ENCODE measurements around the gene CTCF. TPM values are rescaled to one million over a fixed set of nuclear protein-coding genes. Genes with fewer than 3 reads are reported as not detected.

The CTCF gene
- total RNA-seq, 1 experiment from 2014 or later = 33.1 TPM

DNA sequence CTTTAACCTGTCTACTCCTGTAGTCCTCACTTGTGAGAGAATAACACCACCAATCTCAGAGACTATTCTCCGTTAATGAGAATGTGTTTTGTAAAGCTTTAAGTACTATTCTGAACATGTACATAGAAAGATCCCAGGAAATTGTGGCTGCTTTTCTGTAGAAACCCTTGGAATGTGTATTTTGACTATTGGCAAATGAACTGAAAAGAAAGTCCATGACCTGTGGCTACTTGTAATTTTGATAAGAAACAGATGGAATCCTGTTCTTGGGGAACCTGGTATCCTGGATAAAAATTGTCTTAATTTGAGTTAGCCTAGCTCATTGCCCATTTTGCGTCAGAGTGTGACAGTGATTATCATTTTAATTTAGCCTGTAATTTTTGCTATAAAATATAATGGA is 9.1 kb downstream of the CTCF start:
- CTCF ChIA-PET = no interaction called here
- intact Hi-C loops (cut with micrococcal nuclease; ENCODE audit: unreplicated experiment) = no loop called here
- in situ Hi-C loops (cut with HindIII; ENCODE audit: low pct_unique_long_range_greater_than_20kb, low sequenced_read_pairs) = no loop called here
- DNase-seq (ENCODE audit: low read depth, low spot score) (no peak), ATAC-seq (no peak)
- POLR2A ChIA-PET = no interaction called here
- no TSS peak for BruUV-seq (replicated peaks)
- Histone ChIP-seq H3K36me3 (ENCODE audit: control insufficient read depth, insufficient read depth, low read length) (no peaks in the 10 kb centered on the region; the same call in 1 of the 2 replicates), H3K4me1 (ENCODE audit: control insufficient read depth, insufficient read depth, low read length) (no peaks in the 10 kb centered on the region), H3K27me3 (ENCODE audit: control insufficient read depth, insufficient read depth, low read length) (no peaks in the 10 kb centered on the region), H3K27ac (ENCODE audit: low read length) (no peak overlapping the region), H3K4me3 (ENCODE audit: low read depth in 2 of 2, low read length in 2 of 2) (no peak overlapping the region), H3K9me3 (ENCODE audit: control insufficient read depth, insufficient read depth, low read depth, low read length) (no peaks in the 10 kb centered on the region)
- TF ChIP-seq, protein P1, sequence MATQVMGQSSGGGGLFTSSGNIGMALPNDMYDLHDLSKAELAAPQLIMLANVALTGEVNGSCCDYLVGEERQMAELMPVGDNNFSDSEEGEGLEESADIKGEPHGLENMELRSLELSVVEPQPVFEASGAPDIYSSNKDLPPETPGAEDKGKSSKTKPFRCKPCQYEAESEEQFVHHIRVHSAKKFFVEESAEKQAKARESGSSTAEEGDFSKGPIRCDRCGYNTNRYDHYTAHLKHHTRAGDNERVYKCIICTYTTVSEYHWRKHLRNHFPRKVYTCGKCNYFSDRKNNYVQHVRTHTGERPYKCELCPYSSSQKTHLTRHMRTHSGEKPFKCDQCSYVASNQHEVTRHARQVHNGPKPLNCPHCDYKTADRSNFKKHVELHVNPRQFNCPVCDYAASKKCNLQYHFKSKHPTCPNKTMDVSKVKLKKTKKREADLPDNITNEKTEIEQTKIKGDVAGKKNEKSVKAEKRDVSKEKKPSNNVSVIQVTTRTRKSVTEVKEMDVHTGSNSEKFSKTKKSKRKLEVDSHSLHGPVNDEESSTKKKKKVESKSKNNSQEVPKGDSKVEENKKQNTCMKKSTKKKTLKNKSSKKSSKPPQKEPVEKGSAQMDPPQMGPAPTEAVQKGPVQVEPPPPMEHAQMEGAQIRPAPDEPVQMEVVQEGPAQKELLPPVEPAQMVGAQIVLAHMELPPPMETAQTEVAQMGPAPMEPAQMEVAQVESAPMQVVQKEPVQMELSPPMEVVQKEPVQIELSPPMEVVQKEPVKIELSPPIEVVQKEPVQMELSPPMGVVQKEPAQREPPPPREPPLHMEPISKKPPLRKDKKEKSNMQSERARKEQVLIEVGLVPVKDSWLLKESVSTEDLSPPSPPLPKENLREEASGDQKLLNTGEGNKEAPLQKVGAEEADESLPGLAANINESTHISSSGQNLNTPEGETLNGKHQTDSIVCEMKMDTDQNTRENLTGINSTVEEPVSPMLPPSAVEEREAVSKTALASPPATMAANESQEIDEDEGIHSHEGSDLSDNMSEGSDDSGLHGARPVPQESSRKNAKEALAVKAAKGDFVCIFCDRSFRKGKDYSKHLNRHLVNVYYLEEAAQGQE (IDR thresholded peaks at IDR 0.05; ENCODE audit: insufficient read depth in 1 of 2, low read depth in 2 of 2, low read length in 1 of 2) = no peak
- TF ChIP-seq, protein P2, sequence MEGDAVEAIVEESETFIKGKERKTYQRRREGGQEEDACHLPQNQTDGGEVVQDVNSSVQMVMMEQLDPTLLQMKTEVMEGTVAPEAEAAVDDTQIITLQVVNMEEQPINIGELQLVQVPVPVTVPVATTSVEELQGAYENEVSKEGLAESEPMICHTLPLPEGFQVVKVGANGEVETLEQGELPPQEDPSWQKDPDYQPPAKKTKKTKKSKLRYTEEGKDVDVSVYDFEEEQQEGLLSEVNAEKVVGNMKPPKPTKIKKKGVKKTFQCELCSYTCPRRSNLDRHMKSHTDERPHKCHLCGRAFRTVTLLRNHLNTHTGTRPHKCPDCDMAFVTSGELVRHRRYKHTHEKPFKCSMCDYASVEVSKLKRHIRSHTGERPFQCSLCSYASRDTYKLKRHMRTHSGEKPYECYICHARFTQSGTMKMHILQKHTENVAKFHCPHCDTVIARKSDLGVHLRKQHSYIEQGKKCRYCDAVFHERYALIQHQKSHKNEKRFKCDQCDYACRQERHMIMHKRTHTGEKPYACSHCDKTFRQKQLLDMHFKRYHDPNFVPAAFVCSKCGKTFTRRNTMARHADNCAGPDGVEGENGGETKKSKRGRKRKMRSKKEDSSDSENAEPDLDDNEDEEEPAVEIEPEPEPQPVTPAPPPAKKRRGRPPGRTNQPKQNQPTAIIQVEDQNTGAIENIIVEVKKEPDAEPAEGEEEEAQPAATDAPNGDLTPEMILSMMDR (IDR thresholded peaks at IDR 0.05) = no peak
- TF ChIP-seq TCF7L2 (IDR thresholded peaks at IDR 0.05; ENCODE audit: low read depth, low read length) (no peak), POLR2AphosphoS5 (IDR thresholded peaks at IDR 0.05; ENCODE audit: low read depth, low read length) (no peak), SIN3A (IDR thresholded peaks at IDR 0.05; ENCODE audit: borderline replicate concordance, insufficient read depth, low read depth, low read length) (no peak)

DNA sequence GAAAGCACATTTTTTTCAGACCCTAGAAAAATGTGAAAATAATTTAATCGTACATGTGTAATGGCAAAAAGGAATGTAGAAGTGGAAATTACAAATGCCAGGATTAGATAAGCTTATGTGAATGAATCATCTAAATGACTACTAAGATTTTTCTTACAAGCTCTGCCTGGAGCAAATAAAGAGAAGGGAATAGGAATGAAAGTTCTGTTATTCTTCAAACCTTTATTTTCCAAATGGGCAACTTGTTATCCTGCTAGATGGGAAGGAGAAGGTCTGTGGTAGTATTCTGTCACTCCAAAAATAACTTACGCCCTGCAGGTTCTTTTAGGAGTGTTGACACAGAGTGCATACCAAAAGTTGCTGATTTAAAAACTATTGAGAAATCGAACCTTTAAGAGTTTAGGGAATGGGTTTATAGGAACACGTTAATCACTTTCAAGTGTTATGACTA is 9.7 kb downstream of the CTCF start:
- Histone ChIP-seq H3K27me3 (ENCODE audit: control insufficient read depth, insufficient read depth, low read length) (no peaks in the 10 kb centered on the region), H3K9me3 (ENCODE audit: control insufficient read depth, insufficient read depth, low read depth, low read length) (no peaks in the 10 kb centered on the region), H3K4me1 (ENCODE audit: control insufficient read depth, insufficient read depth, low read length) (no peaks in the 10 kb centered on the region), H3K36me3 (ENCODE audit: control insufficient read depth, insufficient read depth, low read length) (no peaks in the 10 kb centered on the region; the same call in 1 of the 2 replicates), H3K27ac (ENCODE audit: low read length) (no peak overlapping the region), H3K4me3 (ENCODE audit: low read depth in 2 of 2, low read length in 2 of 2) (no peak overlapping the region)
- ChIA-PET CTCF (no interaction called here), POLR2A (interaction anchor here (0.6 kb wide), 1 partner anchor 21 kb away, joined by 4 read pairs; no protein-coding TSS in a partner anchor)
- no peak for DNase-seq (ENCODE audit: low read depth, low spot score)
- in situ Hi-C loops (cut with HindIII; ENCODE audit: low pct_unique_long_range_greater_than_20kb, low sequenced_read_pairs) (no loop called here), intact Hi-C loops (cut with micrococcal nuclease; ENCODE audit: unreplicated experiment) (no loop called here)
- BruUV-seq (replicated peaks) = no TSS peak
- ATAC-seq = no peak
- TF ChIP-seq, protein P1 (IDR thresholded peaks at IDR 0.05; ENCODE audit: insufficient read depth in 1 of 2, low read depth in 2 of 2, low read length in 1 of 2) = no peak
- TF ChIP-seq, protein P2 (IDR thresholded peaks at IDR 0.05) = no peak
- TF ChIP-seq POLR2AphosphoS5 (IDR thresholded peaks at IDR 0.05; ENCODE audit: low read depth, low read length) (no peak), TCF7L2 (IDR thresholded peaks at IDR 0.05; ENCODE audit: low read depth, low read length) (no peak), SIN3A (IDR thresholded peaks at IDR 0.05; ENCODE audit: borderline replicate concordance, insufficient read depth, low read depth, low read length) (no peak)

All from Panc1 (cell line).